ENCODE measurements around the gene SLC25A53. TPM values are rescaled to one million over a fixed set of nuclear protein-coding genes. Genes with fewer than 3 reads are reported as not detected.

Gene SLC25A53, protein sequence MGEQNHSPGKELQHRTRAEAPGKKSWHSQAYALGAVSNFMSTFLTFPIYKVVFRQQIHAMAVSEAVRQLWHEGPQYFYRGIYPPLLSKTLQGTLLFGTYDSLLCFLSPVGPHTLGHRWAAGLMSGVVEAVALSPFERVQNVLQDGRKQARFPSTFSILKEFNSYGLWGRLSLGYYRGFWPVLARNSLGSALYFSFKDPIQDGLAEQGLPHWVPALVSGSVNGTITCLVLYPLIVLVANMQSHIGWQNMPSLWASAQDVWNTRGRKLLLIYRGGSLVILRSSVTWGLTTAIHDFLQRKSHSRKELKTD
- total RNA-seq, result 11.2 TPM
- long read RNA-seq, transcript SLC25A53-201 (2 exons, 731 nt), result major isoform, 12 of 18 reads
- long read RNA-seq, partial matches to known transcripts, result 0 of 18 reads
- long read RNA-seq, other reads (novel, unspliced or antisense), result 6 of 18 reads

DNA sequence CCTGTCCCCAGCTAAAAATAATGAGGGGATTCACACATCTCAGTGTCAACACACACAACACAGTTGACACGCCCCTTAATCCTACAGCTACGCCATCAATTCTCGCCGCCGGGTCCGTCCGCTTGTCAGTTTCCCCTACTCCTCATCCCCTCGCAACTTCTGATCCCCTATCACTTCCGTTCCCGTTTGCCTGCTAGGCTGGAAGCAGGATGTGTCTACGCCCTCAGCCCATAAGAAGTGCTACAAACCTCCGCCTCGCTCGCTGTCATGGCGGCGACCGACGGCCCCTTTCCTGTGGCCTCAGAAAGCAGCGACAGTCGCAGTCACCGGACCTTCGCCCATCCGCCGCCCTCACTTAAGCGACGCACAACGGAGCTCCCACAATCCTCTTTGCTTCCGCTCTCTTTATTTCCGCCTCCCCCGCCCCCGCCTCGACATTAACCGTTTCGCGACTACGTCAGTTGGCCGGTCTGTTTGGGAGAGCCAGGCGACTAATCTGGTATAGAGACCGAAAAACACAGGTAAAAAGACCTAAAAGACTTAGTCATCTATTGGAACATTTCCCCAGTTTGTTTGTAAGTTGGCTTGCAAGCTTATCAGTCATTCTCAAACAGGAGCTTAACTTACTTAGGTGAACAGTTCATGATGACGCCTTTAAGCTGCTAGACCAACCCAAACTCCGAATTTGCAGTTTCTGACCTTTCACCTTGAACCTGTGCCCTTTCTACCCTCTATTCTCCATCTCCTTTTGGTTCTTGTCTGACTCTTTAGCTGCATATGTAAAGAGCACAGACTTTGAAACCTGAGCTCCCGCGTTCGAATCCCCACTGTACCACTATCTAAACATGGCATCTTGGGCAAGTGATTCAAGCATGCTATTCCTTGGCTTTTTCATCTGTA lies at the start of gene SLC25A53:
Gene SLC25A53, minus strand, starts transcription at position 380 of the 900 bp plus-strand sequence. CDS start 51,752 bp downstream, outside the sequence.
- DNase-seq (peak; percentile 82), ATAC-seq (peak; percentile 99)
- intact Hi-C loops (cut with micrococcal nuclease), result no loop called here

DNA sequence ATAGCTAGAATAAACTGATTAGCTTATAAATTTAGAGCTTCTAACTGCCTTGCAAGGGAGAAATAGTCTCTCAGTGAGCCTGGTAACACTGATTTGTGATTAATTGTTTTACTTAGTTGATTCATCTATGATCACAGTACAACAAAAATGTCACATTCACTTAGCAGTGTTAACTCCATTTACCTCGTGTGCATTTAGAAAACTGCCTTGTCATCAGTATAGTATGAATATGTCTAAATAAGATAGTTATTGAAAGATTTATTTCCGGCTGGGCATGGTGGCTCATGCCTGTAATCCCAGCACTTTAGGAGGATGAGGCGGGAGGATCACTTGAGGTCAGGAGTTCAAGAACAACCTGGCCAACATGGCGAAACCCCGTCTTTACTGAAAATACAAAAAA lies 48.7 kb upstream of the SLC25A53 start:
- no peak for DNase-seq
- intact Hi-C loops (cut with micrococcal nuclease), result no loop called here

DNA sequence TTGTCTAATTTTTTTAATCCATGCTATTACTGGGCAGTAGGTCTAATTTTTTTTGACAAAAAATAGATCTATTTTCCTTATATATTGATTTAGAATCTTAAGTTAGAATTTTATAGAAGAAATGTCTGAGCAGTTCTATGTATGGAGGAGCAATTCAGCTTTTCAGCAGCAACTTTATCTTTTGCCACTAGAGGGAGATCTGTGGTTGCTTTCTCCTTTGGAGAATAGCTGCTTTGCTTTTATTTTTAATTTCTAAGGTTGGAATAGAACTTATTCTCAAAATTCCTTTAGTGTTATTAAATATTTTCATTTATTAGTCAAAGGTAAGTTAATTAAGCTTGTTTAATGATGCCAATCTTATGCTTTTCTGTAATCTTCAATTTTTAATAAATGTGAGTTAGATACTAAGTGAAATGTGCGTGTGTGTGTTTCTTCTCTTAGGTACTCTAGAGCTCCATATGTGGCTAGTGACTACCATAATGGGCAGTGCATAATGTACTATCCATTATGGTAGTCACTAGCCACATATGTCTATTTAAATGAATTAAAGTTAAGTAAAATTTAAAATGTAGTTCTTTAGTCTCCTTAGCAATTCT lies 38.8 kb upstream of the SLC25A53 start:
- no peak for ATAC-seq
- intact Hi-C loops (cut with micrococcal nuclease), result loop anchor here (2.0 kb wide), 1 partner anchor 75 kb away; no protein-coding TSS in a partner anchor
- no peak for DNase-seq

More for the DNA sequence above, 48.7 kb upstream of the SLC25A53 start:
- ATAC-seq, result no peak

DNA sequence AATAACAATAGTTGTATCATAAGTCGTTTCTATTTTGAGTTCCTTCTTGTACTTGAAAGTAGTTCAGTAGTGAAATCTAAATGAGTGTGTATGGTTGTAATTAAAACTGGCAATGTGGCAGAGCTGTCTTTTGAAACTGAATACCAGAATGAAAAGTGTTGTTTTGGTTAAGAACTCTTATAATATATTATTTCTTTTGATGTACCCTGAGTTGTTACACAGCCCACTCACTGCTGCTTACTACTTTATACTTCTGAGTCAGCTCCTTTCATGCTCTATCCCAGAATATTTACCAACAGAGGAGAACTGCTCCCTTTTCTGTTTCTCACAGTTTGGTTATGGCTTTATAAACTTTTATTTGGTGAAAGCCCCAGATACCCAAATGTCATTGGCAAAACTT lies 38.2 kb upstream of the SLC25A53 start:
- ATAC-seq (no peak), DNase-seq (no peak)
- intact Hi-C loops (cut with micrococcal nuclease), result loop anchor here (2.0 kb wide), 1 partner anchor 76 kb away; no protein-coding TSS in a partner anchor

DNA sequence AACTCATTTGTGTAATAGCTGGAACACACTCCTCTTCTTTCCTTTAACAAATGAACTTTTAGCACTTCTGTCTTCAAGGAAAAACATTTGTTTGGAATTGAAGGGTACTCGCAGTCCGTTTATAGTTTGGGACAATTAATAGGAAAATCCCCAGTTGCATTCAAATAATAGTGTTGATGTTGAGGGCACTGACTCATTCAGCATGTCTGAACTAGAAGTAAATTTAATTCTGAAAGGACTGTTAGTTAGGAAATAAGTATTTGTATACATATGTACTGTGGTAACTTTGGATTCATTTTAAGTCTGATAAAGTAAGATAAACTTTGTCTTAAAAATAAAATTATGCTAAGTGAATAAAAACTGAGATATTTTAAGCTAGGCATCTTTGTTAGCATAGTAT lies 36.7 kb upstream of the SLC25A53 start:
- intact Hi-C loops (cut with micrococcal nuclease), result no loop called here
- ATAC-seq (no peak), DNase-seq (no peak)

DNA sequence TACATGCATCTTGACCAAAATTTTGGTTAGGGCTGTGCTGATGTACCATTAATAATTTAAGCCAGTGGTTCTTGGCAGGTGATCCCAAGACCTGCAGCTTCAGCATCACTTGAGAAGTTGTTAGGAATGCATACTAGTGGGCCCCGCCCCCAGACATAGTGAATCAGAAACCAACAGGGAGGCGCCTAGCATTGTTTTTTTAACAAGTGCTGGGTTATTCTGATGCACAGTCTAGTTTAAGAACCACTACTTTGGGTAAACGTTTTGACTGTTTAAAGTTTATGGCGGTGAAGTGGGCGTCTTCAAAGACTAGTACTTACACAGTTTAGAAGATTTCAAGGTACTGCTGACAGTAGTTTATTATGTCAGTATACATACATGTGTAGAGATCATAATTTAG lies 33.0 kb upstream of the SLC25A53 start:
- ATAC-seq, result no peak
- DNase-seq, result no peak
- intact Hi-C loops (cut with micrococcal nuclease), result no loop called here

DNA sequence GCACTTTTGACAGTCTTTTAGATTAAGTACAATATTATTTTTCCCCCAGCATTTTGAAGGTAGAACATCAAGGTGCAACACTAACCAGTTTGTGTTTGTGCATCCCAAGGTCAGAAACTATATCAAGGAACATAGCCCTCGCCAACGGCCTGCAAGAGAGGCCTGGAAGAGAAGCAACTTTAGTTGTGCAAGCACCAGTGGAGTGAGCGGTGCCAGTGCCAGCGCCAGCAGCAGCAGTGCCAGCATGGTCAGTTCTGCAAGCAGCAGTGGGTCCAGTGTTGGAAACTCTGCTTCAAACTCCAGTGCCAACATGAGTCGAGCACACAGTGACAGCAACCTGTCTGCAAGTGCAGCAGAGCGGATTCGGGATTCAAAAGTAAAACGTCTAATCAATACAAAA lies 31.1 kb upstream of the SLC25A53 start:
- intact Hi-C loops (cut with micrococcal nuclease), result no loop called here
- peak; percentile 22 for DNase-seq
- ATAC-seq, result peak; percentile 20

DNA sequence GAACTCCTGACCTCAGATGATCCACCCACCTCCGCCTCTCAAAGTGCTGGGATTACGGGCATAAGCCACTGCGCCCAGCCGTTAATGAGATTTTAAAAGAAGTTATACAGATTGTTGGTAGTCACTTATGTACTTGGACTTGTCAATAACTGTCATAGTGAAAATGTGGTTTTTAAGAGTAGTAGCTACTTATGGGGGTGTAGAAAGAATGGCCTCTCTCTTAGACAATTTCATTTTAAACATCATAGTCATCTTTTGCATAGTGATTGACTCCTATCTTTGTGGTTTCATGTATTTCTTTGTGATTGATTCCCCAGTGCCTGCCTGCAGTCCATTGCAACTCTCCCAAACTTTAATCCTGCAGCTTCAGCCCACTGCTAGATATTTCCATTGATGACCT lies 26.9 kb upstream of the SLC25A53 start:
- ATAC-seq (no peak), DNase-seq (no peak)
- intact Hi-C loops (cut with micrococcal nuclease), result no loop called here

DNA sequence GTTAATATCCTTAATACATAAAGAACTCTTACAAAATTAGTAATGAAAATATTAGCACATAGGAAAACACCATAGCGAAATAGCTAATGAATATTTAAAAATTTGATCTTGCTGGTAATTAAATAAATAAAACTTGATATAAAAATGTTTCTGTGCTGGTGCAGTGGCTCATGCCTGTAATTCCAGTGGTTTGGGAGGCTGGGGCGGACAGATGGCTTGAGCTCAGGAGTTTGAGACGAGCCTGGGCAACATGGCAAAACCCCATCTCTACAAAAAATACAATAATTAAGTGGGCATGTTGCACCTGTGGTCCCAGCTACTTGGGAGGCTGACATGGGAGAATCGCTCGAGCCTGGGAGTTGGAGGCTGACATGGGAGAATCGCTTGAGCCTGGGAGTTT lies 17.0 kb upstream of the SLC25A53 start:
- ATAC-seq (no peak), DNase-seq (no peak)
- intact Hi-C loops (cut with micrococcal nuclease), result no loop called here

DNA sequence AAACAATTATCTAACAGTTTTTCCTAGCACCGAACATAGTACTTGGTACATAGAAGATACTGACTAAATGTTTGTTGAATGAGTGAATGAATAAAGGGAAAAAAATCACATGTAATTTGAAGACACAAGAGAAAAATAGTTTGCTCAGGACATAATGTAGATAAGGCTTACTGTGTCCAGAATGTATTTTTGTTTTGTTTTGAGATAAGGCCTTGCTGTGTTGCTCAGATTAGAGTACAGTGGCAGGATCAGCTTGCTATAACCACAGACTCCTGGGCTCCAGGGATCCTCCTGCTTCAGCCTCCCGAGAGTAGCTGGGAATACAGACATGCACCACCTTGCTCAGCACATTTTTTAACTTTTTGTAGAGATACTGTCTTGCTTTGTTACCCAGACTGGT lies 16.0 kb upstream of the SLC25A53 start:
- no peak for ATAC-seq
- intact Hi-C loops (cut with micrococcal nuclease), result no loop called here
- DNase-seq, result no peak

DNA sequence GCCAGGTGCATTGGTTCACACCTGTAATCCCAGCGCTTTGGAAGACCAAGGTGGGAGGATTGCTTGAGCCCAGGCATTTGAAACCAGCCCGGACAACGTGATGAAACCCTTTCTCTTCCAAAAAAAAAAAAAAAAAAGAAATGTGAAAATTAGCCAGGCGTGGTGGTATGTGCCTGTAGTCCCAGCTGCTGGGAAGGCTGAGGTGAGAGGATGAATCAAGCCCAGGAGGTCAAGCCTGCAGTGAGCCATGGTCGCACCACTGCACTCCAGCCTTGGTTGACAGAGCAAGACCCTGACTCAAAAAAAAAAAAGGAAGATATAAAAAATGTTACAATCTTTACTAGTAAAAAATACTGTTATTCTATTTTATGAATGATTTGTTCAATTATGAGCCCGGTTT lies 15.3 kb upstream of the SLC25A53 start:
- no peak for ATAC-seq
- DNase-seq, result no peak
- intact Hi-C loops (cut with micrococcal nuclease), result no loop called here

DNA sequence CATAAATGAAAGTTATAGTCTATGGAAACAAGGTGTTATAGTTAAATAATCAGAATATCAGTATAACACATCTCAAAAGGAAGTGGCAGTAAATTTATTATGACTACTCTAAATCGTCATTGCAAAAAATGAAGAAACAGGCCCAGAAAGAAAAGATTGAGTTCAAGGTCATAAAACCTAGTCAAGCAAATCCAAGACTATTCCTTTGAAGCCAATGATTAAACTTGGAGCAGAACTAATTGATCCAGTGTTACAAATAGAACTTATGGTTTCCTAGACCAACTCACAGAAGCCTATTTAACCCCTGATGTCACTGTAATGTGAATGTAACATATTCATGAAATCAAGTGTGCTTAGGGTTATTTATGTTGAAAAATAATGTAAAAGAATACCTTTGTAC lies 11.3 kb upstream of the SLC25A53 start:
- no peak for DNase-seq
- no peak for ATAC-seq
- intact Hi-C loops (cut with micrococcal nuclease), result no loop called here

DNA sequence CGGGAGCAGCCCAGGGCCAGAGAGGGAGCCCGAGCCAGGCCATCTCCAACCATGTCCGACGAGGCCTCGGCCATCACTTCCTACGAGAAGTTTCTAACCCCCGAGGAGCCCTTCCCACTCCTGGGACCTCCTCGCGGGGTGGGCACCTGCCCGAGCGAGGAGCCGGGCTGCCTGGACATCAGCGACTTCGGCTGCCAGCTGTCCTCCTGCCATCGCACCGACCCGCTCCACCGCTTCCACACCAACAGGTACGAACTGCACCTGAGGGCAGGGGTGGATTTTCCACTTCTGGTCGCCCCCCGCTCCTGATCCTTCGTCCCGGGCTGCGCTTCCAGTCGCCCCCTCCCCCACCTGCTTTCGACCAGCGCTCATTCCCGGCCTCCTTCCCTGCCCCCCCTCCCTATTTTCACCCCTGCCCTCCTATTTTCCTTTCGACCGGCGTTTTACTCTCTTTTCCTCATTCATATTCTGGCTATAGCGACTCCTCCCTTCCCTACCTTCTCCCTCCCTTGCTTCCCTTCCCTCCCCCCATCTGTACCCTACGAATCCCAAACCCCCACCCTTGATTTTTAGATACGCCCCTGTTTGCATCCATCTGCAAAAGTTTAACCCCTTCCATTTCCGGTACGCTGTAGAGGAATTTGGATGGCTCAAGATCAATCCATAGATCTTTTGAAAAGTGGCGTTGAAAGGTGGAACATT lies 10.1 kb upstream of the SLC25A53 start:
- no peak for ATAC-seq

DNA sequence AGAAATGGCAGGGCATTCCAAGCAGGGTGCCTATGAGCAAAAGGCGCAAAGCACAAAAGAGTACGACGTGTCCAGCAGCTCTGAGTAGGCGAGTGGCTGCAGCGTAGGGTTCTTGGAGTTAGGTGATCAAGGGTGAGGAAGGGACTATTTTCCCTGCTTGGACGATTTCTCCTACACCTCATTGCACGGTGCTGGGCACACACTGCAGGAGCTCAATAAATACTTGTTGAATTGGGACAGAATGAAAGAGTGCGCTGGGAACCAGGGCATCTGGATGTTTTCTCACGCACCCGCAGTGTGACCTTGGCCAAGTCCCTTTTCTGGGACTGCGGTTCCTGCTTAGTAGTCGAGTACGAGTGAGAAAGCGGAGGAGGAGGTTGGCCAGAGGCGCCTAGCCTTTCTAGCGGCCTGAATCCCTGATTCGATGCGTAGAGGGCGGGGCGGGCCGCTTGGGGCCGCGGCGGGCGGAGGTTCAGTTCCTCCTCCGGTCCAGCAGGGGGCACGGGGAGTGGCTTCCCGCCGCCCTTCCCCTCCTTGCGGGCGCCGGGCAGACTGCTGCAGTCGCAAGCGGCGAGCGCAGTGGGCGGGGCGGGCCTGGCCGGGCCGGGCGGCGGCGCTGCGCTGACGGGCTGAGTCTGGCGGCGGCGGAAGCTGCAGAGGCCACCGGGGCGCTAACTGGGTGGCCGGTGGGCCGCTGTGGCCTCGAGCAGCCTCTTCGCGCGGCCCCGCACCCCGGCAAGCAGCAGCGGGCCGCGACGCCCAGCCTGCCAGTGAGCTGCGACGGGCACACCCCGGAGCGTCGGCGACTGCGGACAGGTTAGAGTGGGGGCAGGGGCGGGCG lies 9.3 kb upstream of the SLC25A53 start, which contains the start of gene FAM199X:
Gene FAM199X, plus strand, starts transcription at position 560 of the 841 bp plus-strand sequence. CDS start 333 bp downstream, outside the sequence.
- DNase-seq, result peak; percentile 93
- ATAC-seq, result peak; percentile 99
- intact Hi-C loops (cut with micrococcal nuclease), result no loop called here

More for the DNA sequence above, 10.1 kb upstream of the SLC25A53 start:
- intact Hi-C loops (cut with micrococcal nuclease), result no loop called here
- no peak for DNase-seq

DNA sequence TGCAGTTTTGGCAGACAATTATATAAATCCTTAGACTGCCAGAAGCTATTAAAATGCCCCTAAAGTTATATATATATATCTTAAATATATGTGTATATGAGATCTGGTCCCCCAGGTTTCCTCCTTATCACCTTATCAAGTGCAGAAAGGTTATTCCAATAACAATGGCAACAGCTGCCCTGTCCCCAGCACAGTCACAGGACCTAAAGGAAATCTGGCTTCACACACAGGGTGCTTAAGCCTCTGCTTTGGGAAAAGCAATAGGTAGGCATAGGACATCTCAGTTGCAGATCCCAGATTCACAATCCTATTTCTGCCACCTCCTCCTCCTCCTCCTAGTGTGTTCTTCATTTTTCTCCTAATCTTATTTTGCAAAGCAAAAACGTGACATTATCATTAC lies 5.8 kb downstream of the SLC25A53 start:
- DNase-seq (no peak), ATAC-seq (no peak)
- intact Hi-C loops (cut with micrococcal nuclease), result no loop called here

DNA sequence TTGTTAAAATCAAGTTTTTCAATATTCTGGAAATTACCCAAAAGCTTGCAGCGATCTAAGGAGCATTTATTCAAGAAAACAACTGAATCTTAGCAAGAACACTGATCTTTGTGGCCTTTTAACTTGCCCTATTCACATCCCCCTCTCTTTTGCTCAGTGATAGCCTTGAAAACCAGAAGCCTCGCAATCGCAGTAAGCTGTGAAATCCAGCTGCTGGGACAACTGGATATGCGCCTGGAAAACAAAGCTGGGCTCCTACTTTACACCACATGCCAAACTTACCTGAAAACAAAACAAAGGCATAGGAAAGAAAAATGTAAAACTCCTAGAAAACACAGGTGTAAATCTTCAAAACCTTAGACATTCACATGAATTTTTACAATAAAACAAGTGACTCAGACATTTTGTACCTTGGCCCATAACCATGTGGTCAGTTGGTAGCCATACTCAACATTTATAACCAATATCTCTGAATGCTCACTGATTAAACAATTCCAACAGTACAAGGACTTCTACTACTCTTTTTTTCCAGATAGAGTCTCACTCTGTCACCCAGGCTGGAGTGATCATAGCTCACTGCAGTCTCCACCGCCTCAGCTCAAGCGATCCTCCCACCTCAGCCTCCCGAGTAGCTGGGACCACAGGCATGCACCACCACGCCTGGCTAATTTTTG lies 15.6 kb downstream of the SLC25A53 start:
- intact Hi-C loops (cut with micrococcal nuclease), result no loop called here
- ATAC-seq, result no peak

DNA sequence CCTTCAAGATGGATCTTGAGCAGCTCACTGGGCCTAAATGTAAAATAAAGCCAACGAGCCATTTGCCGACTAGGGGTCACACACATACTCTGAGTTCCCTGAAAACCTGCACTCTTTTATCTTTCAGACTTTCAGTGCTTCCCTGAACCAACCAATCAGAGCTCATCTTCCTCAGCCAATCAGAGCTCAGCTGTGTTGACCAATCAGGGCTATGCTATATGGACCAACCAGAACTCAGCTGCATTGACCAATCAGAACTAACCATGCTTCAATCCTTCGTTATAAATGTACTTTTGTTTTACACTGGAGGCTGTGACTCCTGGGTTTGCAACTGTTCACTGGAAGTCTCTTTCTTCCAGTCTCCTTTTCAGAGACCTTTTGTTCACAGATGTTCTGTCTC lies 19.3 kb downstream of the SLC25A53 start:
- DNase-seq (no peak), ATAC-seq (no peak)
- intact Hi-C loops (cut with micrococcal nuclease), result no loop called here

More for the DNA sequence above, 15.6 kb downstream of the SLC25A53 start:
- DNase-seq, result no peak

Data from left ventricle myocardium superior (tissue), 1 donor.